OCI-LY7 (cell line): ENCODE results near the gene AOPEP. TPM values are rescaled to one million over a fixed set of nuclear protein-coding genes. Genes with fewer than 3 reads are reported as not detected.

ENCODE experiments used
- BruUV-seq: library from RNA; stranded (reverse); fragments of 400-500 nt; replicated peaks from 2 replicates; lab custom pipeline; 2021; lab: Mats Ljungman, UMichigan
- CTCF ChIA-PET: fragments of 300-600 bp; sonication (Branson Sonifier 250); formaldehyde crosslinking; loops from one replicate; lab custom pipeline; 2022; ENCODE audit warnings: antibody characterized with exemption; ENCODE audit not compliant: unreplicated experiment; lab: Charles Lee
- POLR2A ChIA-PET: fragments of 300-600 bp; sonication (Branson Sonifier 250); formaldehyde crosslinking; loops from one replicate; lab custom pipeline; 2022; ENCODE audit warnings: antibody characterized with exemption; lab: Charles Lee
- DNase-seq: peaks from one replicate; pipeline ENCODE4 v3.0.0-alpha.2; 2015; ENCODE audit warnings: low spot score
- H2AFZ ChIP-seq: fragments of 200-600 bp; sonication (generic), shearing (Covaris generic); 2 replicates; pipeline ENCODE4 v1.6.1; 2014; ENCODE audit warnings: mild to moderate bottlenecking, antibody characterized with exemption, low read length, moderate library complexity
- H3K27ac ChIP-seq: fragments of 200-600 bp; sonication (generic); 2 replicates; pipeline ENCODE4 v1.5.1; 2014; ENCODE audit warnings: mixed run types, low read depth, mild to moderate bottlenecking, moderate library complexity, low read length, inconsistent platforms; ENCODE audit not compliant: poor library complexity, severe bottlenecking
- H3K36me3 ChIP-seq: fragments of 200-600 bp; sonication (generic); 2 replicates; pipeline ENCODE4 v1.6.1; 2014; ENCODE audit warnings: mild to moderate bottlenecking, antibody characterized with exemption, low read length, moderate library complexity, mixed read lengths; ENCODE audit not compliant: insufficient read depth
- H3K4me1 ChIP-seq: fragments of 200-600 bp; sonication (generic); 2 replicates; pipeline ENCODE4 v1.5.1; 2014; ENCODE audit warnings: mild to moderate bottlenecking, low read length; ENCODE audit not compliant: insufficient read depth, poor library complexity, severe bottlenecking
- H3K4me2 ChIP-seq: fragments of 200-600 bp; sonication (generic); 2 replicates; pipeline ENCODE4 v1.6.1; 2014; ENCODE audit warnings: mild to moderate bottlenecking, low read length
- H3K4me3 ChIP-seq: fragments of 200-600 bp; sonication (generic); 2 replicates; pipeline ENCODE4 v1.5.1; 2014; ENCODE audit warnings: mild to moderate bottlenecking, low read depth, low read length; ENCODE audit not compliant: poor library complexity, severe bottlenecking
- H3K79me2 ChIP-seq: fragments of 200-600 bp; sonication (generic); 2 replicates; pipeline ENCODE4 v1.6.1; 2016; ENCODE audit warnings: low read depth, mild to moderate bottlenecking, low read length, moderate library complexity, mixed read lengths; ENCODE audit not compliant: insufficient read depth
- H3K9me2 ChIP-seq: fragments of 200-600 bp; sonication (generic); 2 replicates; pipeline ENCODE4 v1.6.1; 2016; ENCODE audit warnings: mild to moderate bottlenecking, low read length, mixed read lengths; ENCODE audit not compliant: insufficient read depth
- H3K9me3 ChIP-seq: fragments of 200-600 bp; sonication (generic); 2 replicates; pipeline ENCODE4 v1.6.1; 2014; ENCODE audit warnings: mild to moderate bottlenecking, mixed run types, low read length, mixed read lengths
- H4K20me1 ChIP-seq: fragments of 200-600 bp; sonication (generic); 2 replicates; pipeline ENCODE4 v1.6.1; 2014; ENCODE audit warnings: mild to moderate bottlenecking, antibody characterized with exemption, low read length, moderate library complexity, mixed read lengths; ENCODE audit not compliant: insufficient read depth
- CTCF ChIP-seq: fragments of 200-600 bp; sonication (generic); conservative IDR thresholded peaks from 2 replicates; pipeline ENCODE4 v1.5.1; 2014; ENCODE audit warnings: mild to moderate bottlenecking, antibody characterized with exemption, low read length, moderate library complexity, mixed read lengths
- EZH2phosphoT487 ChIP-seq: fragments of 200-600 bp; sonication (generic); IDR thresholded peaks from 2 replicates; pipeline ENCODE4 v1.6.1; 2018; ENCODE audit warnings: low read depth, borderline replicate concordance, mild to moderate bottlenecking, mixed run types, antibody characterized with exemption, low read length, moderate library complexity, mixed read lengths
- intact Hi-C: fragments of 100-400 bp; cut with micrococcal nuclease; formaldehyde crosslinking; loops from one replicate; pipeline ENCODE4 v1.10.0; 2022; ENCODE audit not compliant: unreplicated experiment
- total RNA-seq, 2 experiments: library from RNA; depleted of rRNA in 1 of 2; stranded (reverse); fragments of >200 nt in 1 of 2; shearing (Covaris generic) in 1 of 2; gene quantifications; 2 replicates each; pipeline ENCODE4 v1.2.3, GENCODE V29; 2014 to 2022

Gene AOPEP
- total RNA-seq, 2 experiments from 2014 or later: 17.3 to 24.3 TPM

- BruUV-seq: no TSS peak
Observed at GRCh38 chr9:94888775-94889174, 162.3 kb downstream of the AOPEP start.

GRCh38 chr9:94889628-94890027 lies 163.1 kb downstream of the AOPEP start:
- POLR2A ChIA-PET: interaction anchor here (0.7 kb wide), 1 partner anchor 218 kb away, joined by 8 read pairs; no protein-coding TSS in a partner anchor
- Histone ChIP-seq H2AFZ (no peak overlapping the region), H3K4me1 (no peaks in the 10 kb centered on the region), H3K4me2 (no peak overlapping the region), H3K9me3 (peaks cover 15% of the 10 kb centered on the region), H3K27ac (no peak overlapping the region), H3K79me2 (no peaks in the 10 kb centered on the region), H4K20me1 (no peaks in the 10 kb centered on the region), H3K4me3 (no peak overlapping the region), H3K9me2 (no peaks in the 10 kb centered on the region), H3K36me3 (no peaks in the 10 kb centered on the region; the same call in 1 of the 2 replicates)
- DNase-seq: no peak
- intact Hi-C loops: loop anchor here (5.0 kb wide), 1 partner anchor 163 kb away; no protein-coding TSS in a partner anchor
- CTCF ChIA-PET: no interaction called here
- no TSS peak for BruUV-seq
- no peak for TF ChIP-seq EZH2phosphoT487
- TF ChIP-seq CTCF: no peak

More at GRCh38 chr9:94888775-94889174, 162.3 kb downstream of the AOPEP start:
- intact Hi-C loops: no loop called here
- no peak overlapping the region for H3K4me3 ChIP-seq
- no peak for DNase-seq
- ChIA-PET POLR2A (no interaction called here), CTCF (no interaction called here)
- no peaks in the 10 kb centered on the region; the same call in 1 of the 2 replicates for H3K36me3 ChIP-seq
- H3K27ac ChIP-seq: no peak overlapping the region
- no peak overlapping the region for H3K4me2 ChIP-seq
- TF ChIP-seq CTCF: no peak
- no peak for TF ChIP-seq EZH2phosphoT487
- no peaks in the 10 kb centered on the region for H3K4me1 ChIP-seq
- no peak overlapping the region for H2AFZ ChIP-seq
- peaks cover 15% of the 10 kb centered on the region for H3K9me3 ChIP-seq
- no peaks in the 10 kb centered on the region for H3K9me2 ChIP-seq
- H3K79me2 ChIP-seq: no peaks in the 10 kb centered on the region
- H4K20me1 ChIP-seq: no peaks in the 10 kb centered on the region

GRCh38 chr9:94891183-94891582 lies 164.7 kb downstream of the AOPEP start:
- POLR2A ChIA-PET: interaction anchor here (0.7 kb wide), 1 partner anchor 17 kb away, joined by 3 read pairs; no protein-coding TSS in a partner anchor

More at GRCh38 chr9:94891183-94891582, 164.7 kb downstream of the AOPEP start:
- no peak for DNase-seq
- CTCF ChIA-PET: no interaction called here
- Histone ChIP-seq H3K9me3 (peaks cover 15% of the 10 kb centered on the region), H2AFZ (no peak overlapping the region), H3K79me2 (no peaks in the 10 kb centered on the region), H3K4me3 (no peak overlapping the region), H4K20me1 (no peaks in the 10 kb centered on the region), H3K4me1 (no peaks in the 10 kb centered on the region), H3K4me2 (no peak overlapping the region), H3K9me2 (no peaks in the 10 kb centered on the region), H3K27ac (no peak overlapping the region), H3K36me3 (no peaks in the 10 kb centered on the region; the same call in 1 of the 2 replicates)
- intact Hi-C loops: loop anchor here (5.0 kb wide), 1 partner anchor 161 kb away; no protein-coding TSS in a partner anchor
- BruUV-seq: no TSS peak
- no peak for TF ChIP-seq EZH2phosphoT487
- no peak for TF ChIP-seq CTCF
